WTC11 (cell line): Measurements from ENCODE around the gene CTCF. TPM values are rescaled to one million over a fixed set of nuclear protein-coding genes. Genes with fewer than 3 reads are reported as not detected.

Source experiments
- ATAC-seq: fragments of 200-7000 bp; cut with Tn5 transposase; 2 replicates; pipeline ENCODE4 v1.10.0; 2021; ENCODE audit warnings: mild to moderate bottlenecking, moderate library complexity
- CTCF ChIA-PET: fragments of 300-600 bp; sonication (Branson Sonifier 250); formaldehyde crosslinking; loops from one replicate; lab custom pipeline; 2021; ENCODE audit warnings: antibody characterized with exemption; lab: Charles Lee
- POLR2A ChIA-PET: fragments of 350-600 bp; sonication (Branson Sonifier 250); formaldehyde crosslinking; loops from one replicate; lab custom pipeline; 2021; ENCODE audit warnings: antibody characterized with exemption; lab: Charles Lee
- DNase-seq: peaks from one replicate; pipeline ENCODE4 v3.0.0; 2021; ENCODE audit warnings: low spot score
- H3K27ac Mint-ChIP-seq: 2 replicates; pipeline ENCODE4 v1.8.0; 2021; ENCODE audit warnings: mixed read lengths
- H3K27me3 Mint-ChIP-seq: 2 replicates; pipeline ENCODE4 v1.8.0; 2021; ENCODE audit warnings: low read depth, mild to moderate bottlenecking, moderate library complexity, mixed read lengths
- H3K36me3 Mint-ChIP-seq: 2 replicates; pipeline ENCODE4 v1.8.0; 2021; ENCODE audit warnings: mixed read lengths
- H3K4me1 Mint-ChIP-seq: 2 replicates; pipeline ENCODE4 v1.8.0; 2022; ENCODE audit warnings: mixed read lengths
- H3K4me3 Mint-ChIP-seq: 2 replicates; pipeline ENCODE4 v1.8.0; 2021; ENCODE audit warnings: mild to moderate bottlenecking, moderate library complexity, mixed read lengths
- H3K9me3 Mint-ChIP-seq: 2 replicates; pipeline ENCODE4 v1.8.0; 2021; ENCODE audit warnings: mixed read lengths
- ATF2 ChIP-seq: sonication (generic); formaldehyde crosslinking; IDR thresholded peaks from 2 replicates; pipeline ENCODE4 v1.8.1; 2022; ENCODE audit warnings: low read depth, missing genetic modification reagents, borderline replicate concordance
- CDX4 ChIP-seq: fragments of 250-450 bp; sonication (Bioruptor Pico); IDR thresholded peaks from 2 replicates; pipeline ENCODE4 v1.9.0; 2021; ENCODE audit warnings: moderate library complexity, mild to moderate bottlenecking, inconsistent platforms, borderline replicate concordance
- ELF4 ChIP-seq: sonication (generic); formaldehyde crosslinking; IDR thresholded peaks from 2 replicates; pipeline ENCODE4 v1.8.1; 2022; ENCODE audit warnings: low read depth, mild to moderate bottlenecking, moderate library complexity, missing genetic modification reagents
- EMX1 ChIP-seq: fragments of 250-450 bp; sonication (Bioruptor Pico); IDR thresholded peaks from 2 replicates; pipeline ENCODE4 v1.8.0; 2021; ENCODE audit warnings: mild to moderate bottlenecking
- FOXK1 ChIP-seq: sonication (generic); formaldehyde crosslinking; IDR thresholded peaks from 2 replicates; pipeline ENCODE4 v1.8.0; 2022; ENCODE audit warnings: mild to moderate bottlenecking, moderate library complexity, missing genetic modification reagents
- FOXP1 ChIP-seq: sonication (generic); formaldehyde crosslinking; IDR thresholded peaks from 2 replicates; pipeline ENCODE4 v1.8.0; 2022; ENCODE audit warnings: missing genetic modification reagents, mild to moderate bottlenecking, moderate library complexity, borderline replicate concordance
- GABPB1 ChIP-seq: sonication (generic); formaldehyde crosslinking; IDR thresholded peaks from 2 replicates; pipeline ENCODE4 v1.8.1; 2023; ENCODE audit warnings: mild to moderate bottlenecking, missing genetic modification reagents
- IRF2 ChIP-seq: sonication (generic); formaldehyde crosslinking; IDR thresholded peaks from 2 replicates; pipeline ENCODE4 v1.8.0; 2022; ENCODE audit warnings: low read depth, missing genetic modification reagents, borderline replicate concordance
- MXD4 ChIP-seq: fragments of 250-450 bp; sonication (Bioruptor Pico); IDR thresholded peaks from 2 replicates; pipeline ENCODE4 v1.8.0; 2021; ENCODE audit warnings: mild to moderate bottlenecking, moderate library complexity, borderline replicate concordance
- NR3C1 ChIP-seq: sonication (generic); formaldehyde crosslinking; conservative IDR thresholded peaks from 2 replicates; pipeline ENCODE4 v1.8.1; 2023; ENCODE audit warnings: low read depth, mild to moderate bottlenecking, missing genetic modification reagents
- PRRX2 ChIP-seq: fragments of 250-450 bp; sonication (Bioruptor Pico); IDR thresholded peaks from 2 replicates; pipeline ENCODE4 v1.8.0; 2021; ENCODE audit warnings: mild to moderate bottlenecking
- RELA ChIP-seq: sonication (generic); formaldehyde crosslinking; IDR thresholded peaks from 2 replicates; pipeline ENCODE4 v1.8.1; 2022; ENCODE audit warnings: missing genetic modification reagents, mild to moderate bottlenecking, borderline replicate concordance
- RORB ChIP-seq: fragments of 250-450 bp; sonication (Bioruptor Pico); IDR thresholded peaks from 2 replicates; pipeline ENCODE4 v1.9.0; 2021; ENCODE audit warnings: mild to moderate bottlenecking
- TCF7 ChIP-seq: sonication (generic); formaldehyde crosslinking; IDR thresholded peaks from 2 replicates; pipeline ENCODE4 v1.8.0; 2022; ENCODE audit warnings: mild to moderate bottlenecking, low read depth, missing genetic modification reagents, moderate library complexity
- ZNF121 ChIP-seq: sonication (generic); formaldehyde crosslinking; IDR thresholded peaks from 2 replicates; pipeline ENCODE4 v1.8.0; 2023; ENCODE audit warnings: missing genetic modification reagents
- ZNF219 ChIP-seq: sonication (generic); formaldehyde crosslinking; IDR thresholded peaks from 2 replicates; pipeline ENCODE4 v1.8.0; 2023; ENCODE audit warnings: missing genetic modification reagents, mild to moderate bottlenecking, borderline replicate concordance
- ZNF263 ChIP-seq: sonication (generic); formaldehyde crosslinking; IDR thresholded peaks from 2 replicates; pipeline ENCODE4 v1.8.1; 2022; ENCODE audit warnings: low read depth, mild to moderate bottlenecking, moderate library complexity, missing genetic modification reagents
- ZNF396 ChIP-seq: fragments of 250-450 bp; sonication (Bioruptor Pico); IDR thresholded peaks from 2 replicates; pipeline ENCODE4 v1.8.0; 2021; ENCODE audit warnings: mild to moderate bottlenecking, moderate library complexity, borderline replicate concordance
- ZNF416 ChIP-seq: fragments of 250-450 bp; sonication (Bioruptor Pico); IDR thresholded peaks from 2 replicates; pipeline ENCODE4 v1.9.0; 2021; ENCODE audit warnings: mild to moderate bottlenecking, inconsistent platforms
- ZNF423 ChIP-seq: fragments of 250-450 bp; sonication (Bioruptor Pico); IDR thresholded peaks from 2 replicates; pipeline ENCODE4 v2.1.2; 2022; ENCODE audit warnings: mild to moderate bottlenecking, moderate library complexity
- total RNA-seq: library from RNA; stranded (reverse); gene quantifications from 3 replicates; pipeline ENCODE4 v1.2.3, GENCODE V29; 2021
- TF ChIP-seq, protein P1 (sequence below): sonication (generic); formaldehyde crosslinking; IDR thresholded peaks from 2 replicates; pipeline ENCODE4 v1.8.0; 2022; ENCODE audit warnings: mild to moderate bottlenecking, missing genetic modification reagents
- TF ChIP-seq, protein P2 (sequence below): sonication (generic); formaldehyde crosslinking; IDR thresholded peaks from 2 replicates; pipeline ENCODE4 v1.8.1; 2022; ENCODE audit warnings: mild to moderate bottlenecking, missing genetic modification reagents, moderate library complexity, borderline replicate concordance
- TF ChIP-seq, protein P3 (sequence below): sonication (generic); formaldehyde crosslinking; IDR thresholded peaks from 2 replicates; pipeline ENCODE4 v1.8.1; 2022; ENCODE audit warnings: missing genetic modification reagents, borderline replicate concordance
- TF ChIP-seq, protein P4 (sequence below): sonication (generic); formaldehyde crosslinking; IDR thresholded peaks from 2 replicates; pipeline ENCODE4 v1.8.1; 2022; ENCODE audit warnings: low read depth, mild to moderate bottlenecking, moderate library complexity, missing genetic modification reagents, borderline replicate concordance
- TF ChIP-seq, protein P5 (sequence below): sonication (generic); formaldehyde crosslinking; IDR thresholded peaks from 2 replicates; pipeline ENCODE4 v1.8.1; 2023; ENCODE audit warnings: mild to moderate bottlenecking, missing genetic modification reagents, moderate library complexity
- TF ChIP-seq, protein P6 (sequence below): sonication (generic); formaldehyde crosslinking; IDR thresholded peaks from 2 replicates; pipeline ENCODE4 v1.8.0; 2022; ENCODE audit warnings: mild to moderate bottlenecking, missing genetic modification reagents

The CTCF gene
- total RNA-seq, 1 experiment from 2014 or later = 55.4 TPM

DNA sequence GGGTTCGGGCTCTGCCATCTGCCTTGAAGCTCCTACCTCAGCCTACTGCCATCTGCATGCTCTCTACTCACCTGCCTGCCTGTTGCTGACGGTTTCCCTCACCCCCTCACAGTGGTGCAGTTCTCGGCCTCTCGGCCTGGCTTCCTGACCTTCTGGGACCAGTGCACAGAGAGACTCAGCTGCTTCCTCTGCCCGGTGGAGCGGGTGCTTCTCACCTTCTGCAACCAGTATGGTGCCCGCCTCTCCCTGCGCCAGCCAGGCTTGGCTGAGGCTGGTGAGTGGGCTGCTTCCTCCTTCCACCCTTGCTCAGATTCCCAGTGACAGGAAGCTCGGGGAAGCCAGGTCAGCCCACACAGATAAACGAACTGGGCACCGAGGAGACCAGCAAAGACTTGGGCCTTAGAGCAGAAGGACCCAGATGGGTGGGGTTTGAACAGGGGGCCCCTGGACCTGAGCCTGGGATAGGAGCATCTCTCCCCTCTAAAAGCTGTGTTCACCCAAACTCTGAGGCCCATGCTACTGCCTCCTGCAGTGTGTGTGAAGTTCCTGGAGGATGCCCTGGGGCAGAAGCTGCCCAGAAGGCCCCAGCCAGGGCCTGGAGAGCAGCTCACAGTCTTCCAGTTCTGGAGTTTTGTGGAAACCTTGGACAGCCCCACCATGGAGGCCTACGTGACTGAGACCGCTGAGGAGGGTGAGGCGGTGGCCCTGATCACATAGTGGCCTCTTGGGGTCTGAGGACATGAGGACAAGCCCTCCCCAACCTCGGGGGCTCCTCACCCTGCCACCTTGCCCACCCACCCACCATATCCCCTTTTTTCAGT lies 17.3 kb upstream of the CTCF start:
- Mint-ChIP-seq H3K9me3 (no peaks in the 10 kb centered on the region), H3K27me3 (peaks cover 31% of the 10 kb centered on the region), H3K27ac (no peak overlapping the region), H3K36me3 (peaks cover 2% of the 10 kb centered on the region; the same call in 1 of the 2 replicates), H3K4me1 (peaks cover 7% of the 10 kb centered on the region), H3K4me3 (no peak overlapping the region)
- DNase-seq (no peak), ATAC-seq (no peak)
- TF ChIP-seq, protein P1, sequence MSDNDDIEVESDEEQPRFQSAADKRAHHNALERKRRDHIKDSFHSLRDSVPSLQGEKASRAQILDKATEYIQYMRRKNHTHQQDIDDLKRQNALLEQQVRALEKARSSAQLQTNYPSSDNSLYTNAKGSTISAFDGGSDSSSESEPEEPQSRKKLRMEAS (CRISPR knock-in tag) = no peak
- TF ChIP-seq, protein P2, sequence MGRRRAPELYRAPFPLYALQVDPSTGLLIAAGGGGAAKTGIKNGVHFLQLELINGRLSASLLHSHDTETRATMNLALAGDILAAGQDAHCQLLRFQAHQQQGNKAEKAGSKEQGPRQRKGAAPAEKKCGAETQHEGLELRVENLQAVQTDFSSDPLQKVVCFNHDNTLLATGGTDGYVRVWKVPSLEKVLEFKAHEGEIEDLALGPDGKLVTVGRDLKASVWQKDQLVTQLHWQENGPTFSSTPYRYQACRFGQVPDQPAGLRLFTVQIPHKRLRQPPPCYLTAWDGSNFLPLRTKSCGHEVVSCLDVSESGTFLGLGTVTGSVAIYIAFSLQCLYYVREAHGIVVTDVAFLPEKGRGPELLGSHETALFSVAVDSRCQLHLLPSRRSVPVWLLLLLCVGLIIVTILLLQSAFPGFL (CRISPR knock-in tag) = no peak
- TF ChIP-seq, protein P3, sequence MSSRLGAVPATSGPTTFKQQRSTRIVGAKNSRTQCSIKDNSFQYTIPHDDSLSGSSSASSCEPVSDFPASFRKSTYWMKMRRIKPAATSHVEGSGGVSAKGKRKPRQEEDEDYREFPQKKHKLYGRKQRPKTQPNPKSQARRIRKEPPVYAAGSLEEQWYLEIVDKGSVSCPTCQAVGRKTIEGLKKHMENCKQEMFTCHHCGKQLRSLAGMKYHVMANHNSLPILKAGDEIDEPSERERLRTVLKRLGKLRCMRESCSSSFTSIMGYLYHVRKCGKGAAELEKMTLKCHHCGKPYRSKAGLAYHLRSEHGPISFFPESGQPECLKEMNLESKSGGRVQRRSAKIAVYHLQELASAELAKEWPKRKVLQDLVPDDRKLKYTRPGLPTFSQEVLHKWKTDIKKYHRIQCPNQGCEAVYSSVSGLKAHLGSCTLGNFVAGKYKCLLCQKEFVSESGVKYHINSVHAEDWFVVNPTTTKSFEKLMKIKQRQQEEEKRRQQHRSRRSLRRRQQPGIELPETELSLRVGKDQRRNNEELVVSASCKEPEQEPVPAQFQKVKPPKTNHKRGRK (CRISPR knock-in tag) = no peak
- no peak for TF ChIP-seq ZNF219 (CRISPR knock-in tag)
- TF ChIP-seq ZNF423 (CRISPR knock-in tag) = no peak
- TF ChIP-seq CDX4 (CRISPR knock-in tag) = no peak
- TF ChIP-seq IRF2 (CRISPR knock-in tag) = no peak
- TF ChIP-seq ZNF416 (CRISPR knock-in tag) = no peak
- TF ChIP-seq, protein P4, sequence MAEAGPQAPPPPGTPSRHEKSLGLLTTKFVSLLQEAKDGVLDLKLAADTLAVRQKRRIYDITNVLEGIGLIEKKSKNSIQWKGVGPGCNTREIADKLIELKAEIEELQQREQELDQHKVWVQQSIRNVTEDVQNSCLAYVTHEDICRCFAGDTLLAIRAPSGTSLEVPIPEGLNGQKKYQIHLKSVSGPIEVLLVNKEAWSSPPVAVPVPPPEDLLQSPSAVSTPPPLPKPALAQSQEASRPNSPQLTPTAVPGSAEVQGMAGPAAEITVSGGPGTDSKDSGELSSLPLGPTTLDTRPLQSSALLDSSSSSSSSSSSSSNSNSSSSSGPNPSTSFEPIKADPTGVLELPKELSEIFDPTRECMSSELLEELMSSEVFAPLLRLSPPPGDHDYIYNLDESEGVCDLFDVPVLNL = no peak
- TF ChIP-seq ZNF396 = no peak
- no peak for TF ChIP-seq ZNF263 (CRISPR knock-in tag)
- no peak for TF ChIP-seq PRRX2 (CRISPR knock-in tag)
- no peak for TF ChIP-seq ZNF121 (CRISPR knock-in tag)
- no peak for TF ChIP-seq EMX1 (CRISPR knock-in tag)
- TF ChIP-seq FOXP1 (CRISPR knock-in tag) = no peak
- no peak for TF ChIP-seq MXD4 (CRISPR knock-in tag)
- TF ChIP-seq, protein P5, sequence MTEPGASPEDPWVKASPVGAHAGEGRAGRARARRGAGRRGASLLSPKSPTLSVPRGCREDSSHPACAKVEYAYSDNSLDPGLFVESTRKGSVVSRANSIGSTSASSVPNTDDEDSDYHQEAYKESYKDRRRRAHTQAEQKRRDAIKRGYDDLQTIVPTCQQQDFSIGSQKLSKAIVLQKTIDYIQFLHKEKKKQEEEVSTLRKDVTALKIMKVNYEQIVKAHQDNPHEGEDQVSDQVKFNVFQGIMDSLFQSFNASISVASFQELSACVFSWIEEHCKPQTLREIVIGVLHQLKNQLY (CRISPR knock-in tag) = no peak
- POLR2A ChIA-PET = no interaction called here
- CTCF ChIA-PET = interaction anchor here (0.5 to 6.1 kb wide), 13 partner anchors 13 to 722 kb away, joined by 3 to 137 read pairs (median 8); partner anchors contain the start of genes ACD, C16orf86, CARMIL2 and CTCF

DNA sequence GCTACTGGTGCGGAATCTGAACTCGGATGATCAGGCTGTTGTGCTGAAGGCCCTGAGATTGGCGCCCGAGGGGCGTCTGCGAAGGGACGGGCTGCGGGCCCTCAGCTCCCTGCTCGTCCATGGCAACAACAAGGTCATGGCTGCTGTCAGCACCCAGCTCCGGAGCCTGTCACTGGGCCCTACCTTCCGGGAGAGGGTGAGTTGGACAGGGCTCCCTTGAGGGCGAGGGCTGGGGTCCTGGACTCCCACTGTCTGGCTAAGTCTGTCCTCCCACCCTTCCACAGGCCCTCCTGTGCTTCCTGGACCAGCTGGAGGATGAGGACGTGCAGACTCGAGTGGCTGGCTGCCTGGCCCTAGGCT lies 16.7 kb upstream of the CTCF start:
- Mint-ChIP-seq H3K4me1 (peaks cover 7% of the 10 kb centered on the region), H3K36me3 (peaks cover 2% of the 10 kb centered on the region; the same call in 1 of the 2 replicates), H3K27me3 (peaks cover 25% of the 10 kb centered on the region), H3K27ac (no peak overlapping the region), H3K9me3 (no peaks in the 10 kb centered on the region), H3K4me3 (no peak overlapping the region)
- DNase-seq (no peak), ATAC-seq (no peak)
- ChIA-PET CTCF (interaction anchor here (1.2 to 6.1 kb wide), 8 partner anchors 13 to 118 kb away, joined by 4 to 137 read pairs (median 15); partner anchors contain the start of genes ACD, C16orf86, CARMIL2 and CTCF), POLR2A (no interaction called here)
- TF ChIP-seq GABPB1 (no peak), RORB (CRISPR knock-in tag) (no peak), ELF4 (CRISPR knock-in tag) (no peak), FOXK1 (CRISPR knock-in tag) (no peak), RELA (CRISPR knock-in tag) (no peak), TCF7 (CRISPR knock-in tag) (no peak), NR3C1 (CRISPR knock-in tag) (no peak), ATF2 (CRISPR knock-in tag) (no peak)
- TF ChIP-seq, protein P6, sequence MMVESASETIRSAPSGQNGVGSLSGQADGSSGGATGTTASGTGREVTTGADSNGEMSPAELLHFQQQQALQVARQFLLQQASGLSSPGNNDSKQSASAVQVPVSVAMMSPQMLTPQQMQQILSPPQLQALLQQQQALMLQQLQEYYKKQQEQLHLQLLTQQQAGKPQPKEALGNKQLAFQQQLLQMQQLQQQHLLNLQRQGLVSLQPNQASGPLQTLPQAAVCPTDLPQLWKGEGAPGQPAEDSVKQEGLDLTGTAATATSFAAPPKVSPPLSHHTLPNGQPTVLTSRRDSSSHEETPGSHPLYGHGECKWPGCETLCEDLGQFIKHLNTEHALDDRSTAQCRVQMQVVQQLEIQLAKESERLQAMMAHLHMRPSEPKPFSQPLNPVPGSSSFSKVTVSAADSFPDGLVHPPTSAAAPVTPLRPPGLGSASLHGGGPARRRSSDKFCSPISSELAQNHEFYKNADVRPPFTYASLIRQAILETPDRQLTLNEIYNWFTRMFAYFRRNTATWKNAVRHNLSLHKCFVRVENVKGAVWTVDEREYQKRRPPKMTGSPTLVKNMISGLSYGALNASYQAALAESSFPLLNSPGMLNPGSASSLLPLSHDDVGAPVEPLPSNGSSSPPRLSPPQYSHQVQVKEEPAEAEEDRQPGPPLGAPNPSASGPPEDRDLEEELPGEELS (CRISPR knock-in tag) = no peak
